Stimulated activated memory B cell treated with anti-CD40 and anti-IgM and Interleukin-4, amounts not matched to agents 10 μg/mL and 1 μg/mL and 100 μg/mL, for 72 hours (primary cell): ENCODE data around the gene SLC26A6.
A peak's percentile ranks its signal among the peaks of the same experiment; 100 is the strongest.

Source experiments
- ATAC-seq: fragments of 150-1000 bp; cut with Tn5 transposase; 2 replicates; pipeline ENCODE4 v1.10.0; 2021
- H3K27ac Mint-ChIP-seq: one replicate; pipeline ENCODE4 v1.8.0; 2022; ENCODE audit warnings: mild to moderate bottlenecking, mixed read lengths
- H3K27me3 Mint-ChIP-seq: one replicate; pipeline ENCODE4 v1.8.0; 2022; ENCODE audit warnings: mixed read lengths
- H3K36me3 Mint-ChIP-seq: one replicate; pipeline ENCODE4 v1.8.0; 2022; ENCODE audit warnings: mixed read lengths
- H3K4me1 Mint-ChIP-seq: one replicate; pipeline ENCODE4 v1.8.0; 2022; ENCODE audit warnings: mixed read lengths
- H3K4me3 Mint-ChIP-seq: one replicate; pipeline ENCODE4 v1.8.0; 2022; ENCODE audit warnings: mild to moderate bottlenecking, moderate library complexity, mixed read lengths
- H3K9me3 Mint-ChIP-seq: one replicate; pipeline ENCODE4 v1.8.0; 2022; ENCODE audit warnings: mixed read lengths

Gene SLC26A6

DNA sequence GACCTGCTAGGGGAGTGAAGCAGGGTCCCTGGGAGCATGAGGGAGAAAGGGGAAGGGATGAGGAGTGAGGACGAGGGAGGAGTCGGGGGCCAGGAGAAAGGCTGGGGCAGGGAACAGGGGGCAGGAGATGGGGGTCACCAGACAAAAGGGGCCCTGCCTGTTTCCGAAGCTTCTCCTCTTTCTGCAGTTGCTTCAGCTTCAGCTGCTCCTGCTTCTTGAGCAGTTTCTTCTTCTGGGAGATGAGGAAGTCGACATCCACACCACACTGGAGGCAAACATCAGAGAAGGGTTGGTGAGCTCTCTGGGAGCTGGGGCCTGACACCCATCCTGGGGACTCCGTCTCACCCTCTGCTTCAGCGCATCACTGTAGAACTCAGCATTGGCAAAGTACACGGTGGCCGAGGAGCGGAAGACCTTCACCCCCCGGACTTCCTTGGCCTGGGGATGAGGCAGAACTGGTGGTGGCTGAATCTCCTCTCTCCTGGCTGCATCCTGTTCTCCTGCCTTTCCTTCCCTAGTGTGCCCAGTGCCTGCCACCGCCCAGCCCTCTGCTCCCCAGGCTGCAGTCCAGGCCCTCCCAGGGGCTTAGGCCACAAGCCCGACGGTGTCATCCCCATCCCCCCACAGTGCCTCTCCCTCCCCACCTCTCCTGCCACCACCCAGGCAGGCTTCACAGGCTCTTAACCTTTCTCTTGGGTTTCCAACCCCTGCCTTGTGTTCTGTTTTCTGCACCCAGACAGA lies 6.8 kb downstream of the SLC26A6 start:
- H3K36me3 Mint-ChIP-seq: peaks cover 61% of the 10 kb centered on the region
- H3K9me3 Mint-ChIP-seq: no peaks in the 10 kb centered on the region
- no peaks in the 10 kb centered on the region for H3K4me1 Mint-ChIP-seq
- no peak for ATAC-seq
- no peak overlapping the region for H3K27ac Mint-ChIP-seq
- H3K27me3 Mint-ChIP-seq: no peaks in the 10 kb centered on the region
- H3K4me3 Mint-ChIP-seq: no peak overlapping the region

DNA sequence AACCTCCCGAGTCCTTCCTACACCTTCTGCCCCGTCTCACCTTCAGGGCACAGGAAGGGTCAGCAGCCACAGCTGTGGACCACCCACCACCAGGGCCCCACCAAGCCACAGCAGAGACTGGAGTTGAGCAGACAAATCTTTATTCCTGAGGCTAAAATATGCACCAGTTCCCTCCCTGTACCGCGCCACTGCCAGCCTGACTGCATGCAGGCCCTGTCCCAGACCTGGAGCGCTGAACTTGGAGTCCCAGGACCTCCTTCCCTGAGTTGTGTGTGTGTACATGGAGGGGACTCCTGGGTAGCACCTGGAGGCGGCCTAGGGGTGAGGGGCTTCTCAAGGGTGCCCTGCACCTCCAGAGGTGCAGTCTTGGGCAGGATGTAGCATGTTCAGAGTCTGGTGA lies 9.7 kb downstream of the SLC26A6 start:
- H3K9me3 Mint-ChIP-seq: no peaks in the 10 kb centered on the region
- H3K27me3 Mint-ChIP-seq: no peaks in the 10 kb centered on the region
- H3K4me1 Mint-ChIP-seq: no peaks in the 10 kb centered on the region
- peaks cover 47% of the 10 kb centered on the region for H3K36me3 Mint-ChIP-seq
- no peak overlapping the region for H3K27ac Mint-ChIP-seq
- no peak for ATAC-seq
- H3K4me3 Mint-ChIP-seq: no peak overlapping the region

DNA sequence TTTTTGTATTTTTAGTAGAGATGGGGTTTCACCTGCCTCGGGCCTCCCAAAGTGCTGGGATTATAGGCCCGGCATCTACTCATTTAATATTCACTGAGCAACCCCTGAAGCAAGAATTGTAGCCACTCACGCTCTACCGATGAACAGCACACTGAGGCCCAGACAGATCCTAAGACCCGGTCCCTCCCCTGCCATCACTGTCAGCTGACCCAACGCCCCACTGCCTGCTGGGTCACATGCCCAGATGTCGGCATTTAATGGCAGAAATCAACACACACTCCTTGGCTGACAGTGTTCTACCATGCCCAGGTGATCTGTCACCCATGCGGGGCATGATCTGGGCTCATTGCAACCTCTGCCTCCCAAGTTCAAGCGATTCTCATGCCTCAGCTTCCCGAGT lies 10.5 kb downstream of the SLC26A6 start:
- Mint-ChIP-seq H3K4me1 (no peaks in the 10 kb centered on the region), H3K27ac (no peak overlapping the region), H3K4me3 (no peak overlapping the region), H3K36me3 (peaks cover 42% of the 10 kb centered on the region), H3K27me3 (no peaks in the 10 kb centered on the region), H3K9me3 (no peaks in the 10 kb centered on the region)
- no peak for ATAC-seq

DNA sequence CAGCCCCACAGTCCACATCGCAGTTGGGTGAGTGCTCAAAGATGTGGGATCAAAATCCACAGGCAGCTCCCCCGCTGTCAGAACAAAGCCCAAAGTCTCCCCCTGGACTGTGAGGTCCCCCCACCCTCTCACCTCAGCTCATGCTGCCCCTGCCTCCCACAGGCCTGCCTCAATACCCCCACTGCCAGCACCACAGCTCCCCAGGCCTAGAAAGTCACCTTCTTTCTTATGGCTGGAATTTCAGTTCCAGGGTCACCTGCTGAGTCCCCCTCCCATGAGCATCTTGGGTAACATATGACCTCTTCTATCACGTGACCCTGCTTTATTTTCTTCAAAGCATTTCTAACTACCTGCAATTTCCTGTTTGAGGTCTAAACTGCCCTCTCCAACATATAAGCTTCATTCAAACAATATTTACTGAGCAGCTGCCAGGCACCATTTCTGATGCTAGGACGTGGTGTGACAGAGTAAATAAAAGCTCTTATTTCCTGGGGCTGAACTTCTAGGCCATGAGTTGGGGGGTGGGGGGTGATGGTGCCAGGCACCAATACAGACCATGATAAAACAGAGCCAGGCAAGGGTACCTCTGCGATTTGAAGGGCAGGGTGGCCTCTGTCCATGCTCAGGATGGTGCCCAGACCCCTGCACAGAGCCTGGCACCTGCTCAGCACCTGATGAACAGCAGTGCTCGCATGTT lies 11.3 kb downstream of the SLC26A6 start:
- Mint-ChIP-seq H3K27ac (no peak overlapping the region), H3K9me3 (no peaks in the 10 kb centered on the region)

DNA sequence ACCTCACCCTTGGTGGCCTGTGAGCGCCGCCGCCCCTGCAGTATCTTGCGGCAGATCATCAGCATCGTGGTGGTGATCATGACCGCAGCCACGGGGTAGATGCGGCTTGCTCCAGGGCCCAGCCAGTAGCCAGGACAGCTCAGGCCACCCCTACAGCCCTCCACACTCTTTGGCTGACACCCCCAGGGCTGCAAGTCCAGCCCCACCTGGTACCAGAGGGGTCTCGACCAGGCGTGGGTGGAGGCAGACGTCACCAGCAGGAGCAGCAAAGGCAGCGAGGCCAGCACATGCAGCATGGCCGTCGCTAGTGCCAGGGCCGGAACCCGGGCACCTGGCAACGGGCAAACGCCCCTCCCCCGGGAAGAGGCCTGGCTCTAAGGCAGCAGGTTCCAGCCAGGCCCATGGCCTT lies 13.8 kb downstream of the SLC26A6 start, which contains the start of gene TMEM89:
TSS of gene TMEM89 (minus strand) at position 309 of the 409 bp plus-strand sequence. CDS start at position 296, 13 bp downstream.
- peak; percentile 24 for ATAC-seq
- Mint-ChIP-seq H3K9me3 (peaks cover 6% of the 10 kb centered on the region), H3K36me3 (peaks cover 14% of the 10 kb centered on the region), H3K27ac (no peak within 1 kb of the TSS), H3K4me1 (no peaks in the 10 kb centered on the region), H3K27me3 (no peaks in the 10 kb centered on the region), H3K4me3 (no peak within 1 kb of the TSS)

More for the DNA sequence above, 11.3 kb downstream of the SLC26A6 start:
- ATAC-seq: no peak
- Mint-ChIP-seq H3K4me1 (no peaks in the 10 kb centered on the region), H3K27me3 (no peaks in the 10 kb centered on the region), H3K36me3 (peaks cover 35% of the 10 kb centered on the region), H3K4me3 (no peak overlapping the region)

DNA sequence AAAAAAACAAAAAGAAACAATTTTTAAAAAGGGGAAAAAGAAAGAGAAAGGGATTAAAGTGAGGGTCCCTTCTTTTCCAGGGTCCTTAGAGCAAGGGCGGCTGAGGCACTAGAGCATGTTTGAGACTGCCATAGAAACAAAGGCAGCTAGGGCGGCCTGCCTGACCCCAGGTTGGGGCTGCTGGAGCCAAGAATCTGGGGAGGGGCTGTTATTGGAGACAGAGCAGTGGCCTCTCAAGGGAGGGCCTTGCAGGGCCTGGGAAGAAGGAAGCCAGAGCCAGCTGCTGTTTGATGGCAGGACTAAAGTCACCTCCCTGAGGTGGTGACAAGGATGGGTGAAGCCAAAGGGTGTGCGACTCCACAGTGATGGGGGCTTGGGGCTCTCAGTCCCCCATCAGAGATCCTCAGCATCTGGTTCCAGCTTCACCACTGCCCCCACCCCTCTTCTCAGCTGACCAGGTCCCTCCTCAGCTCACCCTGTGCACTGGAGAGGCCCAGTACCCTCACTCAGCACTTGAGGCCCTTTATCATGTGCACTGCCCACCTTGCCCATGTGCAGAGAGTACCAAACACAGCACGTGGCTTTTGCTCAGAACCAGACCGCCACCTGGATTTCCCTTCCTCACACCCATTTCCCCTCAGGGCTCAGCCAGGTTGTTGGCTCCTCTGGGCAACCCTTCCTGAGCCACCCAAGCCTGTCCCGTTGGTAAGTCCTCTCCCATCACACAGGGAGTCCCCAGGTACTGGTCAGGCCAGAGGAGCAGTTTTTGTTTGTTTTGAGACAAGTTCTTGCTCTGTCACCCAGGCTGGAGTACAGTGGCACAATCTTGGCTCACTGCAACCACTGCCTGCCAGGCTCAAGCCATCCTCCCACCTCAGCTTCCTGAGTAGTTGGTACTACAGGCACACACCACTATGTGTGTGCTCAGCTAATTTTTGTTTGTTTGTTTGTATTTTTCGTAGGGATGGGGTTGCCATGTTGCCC lies 15.4 kb downstream of the SLC26A6 start:
- Mint-ChIP-seq H3K27me3 (no peaks in the 10 kb centered on the region), H3K27ac (no peak overlapping the region), H3K9me3 (peaks cover 6% of the 10 kb centered on the region), H3K36me3 (peaks cover 5% of the 10 kb centered on the region), H3K4me3 (no peak overlapping the region), H3K4me1 (no peaks in the 10 kb centered on the region)
- no peak for ATAC-seq

DNA sequence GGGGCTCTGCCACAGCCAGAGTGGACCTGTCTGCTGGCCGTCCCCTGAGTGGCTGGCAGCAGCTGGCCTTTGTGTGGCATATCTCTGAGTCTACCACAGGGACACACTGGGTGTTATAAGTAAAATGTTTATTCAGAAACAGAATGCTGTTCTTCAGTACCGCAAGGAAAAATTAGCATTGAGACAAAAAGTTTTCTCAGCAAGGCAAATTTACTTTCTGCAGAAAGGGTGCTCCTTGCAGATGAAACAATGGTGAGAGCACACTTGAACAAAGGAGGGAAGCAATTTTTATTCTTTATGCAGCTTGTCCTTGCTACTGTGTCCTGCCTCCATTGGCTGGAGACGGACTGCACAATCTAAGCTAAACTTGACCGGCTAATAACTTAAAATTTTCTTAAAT lies 17.7 kb downstream of the SLC26A6 start:
- Mint-ChIP-seq H3K9me3 (peaks cover 6% of the 10 kb centered on the region), H3K27ac (no peak overlapping the region), H3K36me3 (peaks cover 5% of the 10 kb centered on the region), H3K4me3 (no peak overlapping the region), H3K4me1 (peaks cover 12% of the 10 kb centered on the region), H3K27me3 (no peaks in the 10 kb centered on the region)
- ATAC-seq: no peak

DNA sequence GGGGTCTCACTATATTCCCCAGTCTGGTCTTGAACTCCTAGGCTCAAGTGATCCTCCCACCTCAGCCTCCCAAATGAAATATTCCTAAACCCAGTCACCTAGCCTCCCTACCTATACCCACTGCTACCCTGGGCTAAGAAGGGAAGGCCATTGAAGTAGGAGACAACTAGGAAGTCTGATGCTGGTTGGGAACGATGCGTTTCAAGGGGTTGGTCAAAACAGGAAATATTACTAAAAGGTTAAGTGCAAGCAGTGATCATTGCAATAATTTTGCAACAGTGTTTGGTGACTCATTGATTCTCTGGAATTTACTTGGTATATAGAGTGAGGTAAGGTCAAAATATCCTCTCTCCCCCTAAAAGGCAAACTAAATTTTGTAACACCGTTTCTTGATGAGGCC lies 21.2 kb downstream of the SLC26A6 start:
- Mint-ChIP-seq H3K36me3 (no peaks in the 10 kb centered on the region), H3K4me3 (no peak overlapping the region)

DNA sequence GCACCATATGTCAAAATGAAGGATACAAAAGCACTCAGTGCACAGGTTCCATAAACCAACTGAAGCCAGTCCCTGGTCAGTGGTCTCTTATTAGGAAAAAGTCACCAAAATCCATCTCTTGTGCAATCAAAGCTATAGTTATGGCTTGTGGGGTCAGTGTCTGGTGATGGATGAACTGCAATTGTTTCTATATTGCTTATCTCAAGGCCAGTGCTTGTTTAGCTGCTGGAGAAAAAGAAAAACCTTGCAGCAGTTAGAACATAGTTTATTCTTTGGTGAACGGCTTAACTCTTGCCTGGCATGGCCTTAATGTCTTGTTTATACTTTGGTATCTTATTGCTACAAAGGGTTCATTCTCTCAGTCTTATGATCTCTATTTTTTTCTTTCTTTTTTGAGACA lies 23.0 kb downstream of the SLC26A6 start:
- Mint-ChIP-seq H3K27me3 (no peaks in the 10 kb centered on the region), H3K36me3 (peaks cover 6% of the 10 kb centered on the region), H3K4me3 (no peak overlapping the region), H3K4me1 (peaks cover 29% of the 10 kb centered on the region), H3K9me3 (peaks cover 3% of the 10 kb centered on the region), H3K27ac (no peak overlapping the region)
- ATAC-seq: no peak

More for the DNA sequence above, 21.2 kb downstream of the SLC26A6 start:
- H3K9me3 Mint-ChIP-seq: peaks cover 6% of the 10 kb centered on the region
- peak overlapping the region; percentile 71 for H3K27ac Mint-ChIP-seq
- H3K27me3 Mint-ChIP-seq: no peaks in the 10 kb centered on the region
- peaks cover 18% of the 10 kb centered on the region for H3K4me1 Mint-ChIP-seq
- no peak for ATAC-seq

DNA sequence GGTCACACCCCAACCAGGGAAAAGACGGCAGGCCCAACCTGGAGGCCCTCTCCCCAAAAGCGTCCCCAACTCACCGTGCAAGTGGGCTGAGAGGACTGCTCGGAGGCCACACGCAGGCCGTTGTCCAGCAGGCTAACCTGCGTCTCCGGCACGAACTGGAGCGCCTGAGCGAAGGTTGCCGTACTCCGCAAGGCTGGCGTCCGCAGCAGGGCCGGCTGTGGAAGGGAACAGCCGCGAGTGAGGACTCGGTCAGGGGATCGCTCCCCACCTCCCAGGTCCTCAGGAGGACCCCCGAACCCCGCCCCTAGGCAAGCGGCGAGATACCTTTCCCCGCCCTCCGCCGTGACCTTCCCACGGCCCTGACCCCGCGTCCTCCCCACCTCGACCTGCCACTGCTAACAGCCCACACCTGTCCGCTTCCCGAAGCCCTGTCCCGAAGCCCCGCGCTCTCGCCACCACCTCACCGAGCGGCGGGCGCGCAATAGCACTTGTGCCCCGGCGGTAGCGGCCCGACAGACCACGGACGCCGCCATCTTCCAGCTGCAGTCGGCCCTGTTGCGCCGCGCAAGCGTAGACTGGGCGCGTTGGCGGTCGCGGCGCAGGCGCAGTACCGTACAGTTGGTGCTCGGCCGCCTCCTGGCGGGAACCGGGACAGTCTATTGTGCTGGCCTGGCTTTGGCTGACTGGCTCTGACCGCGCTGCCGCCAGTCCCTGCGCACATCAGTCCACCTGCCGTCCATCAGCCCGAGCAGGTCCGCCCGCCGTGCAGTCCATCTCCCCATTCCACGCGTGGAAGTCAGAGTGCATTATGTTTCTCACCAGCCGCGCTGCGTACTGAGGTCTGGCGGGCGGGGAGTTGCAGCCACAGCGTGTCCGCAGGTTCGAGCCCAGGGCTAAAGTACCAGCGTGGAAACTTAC lies 25.9 kb downstream of the SLC26A6 start, which contains the start of gene UQCRC1:
TSS of gene UQCRC1 (minus strand) at position 559 of the 918 bp plus-strand sequence. CDS start at position 533, 26 bp downstream.
- no peaks in the 10 kb centered on the region for H3K9me3 Mint-ChIP-seq
- H3K27ac Mint-ChIP-seq: peak within 1 kb of the TSS; percentile 99
- ATAC-seq: peak; percentile 99
- H3K4me1 Mint-ChIP-seq: peaks cover 27% of the 10 kb centered on the region
- no peaks in the 10 kb centered on the region for H3K27me3 Mint-ChIP-seq
- peaks cover 23% of the 10 kb centered on the region for H3K36me3 Mint-ChIP-seq
- H3K4me3 Mint-ChIP-seq: peak within 1 kb of the TSS; percentile 100

DNA sequence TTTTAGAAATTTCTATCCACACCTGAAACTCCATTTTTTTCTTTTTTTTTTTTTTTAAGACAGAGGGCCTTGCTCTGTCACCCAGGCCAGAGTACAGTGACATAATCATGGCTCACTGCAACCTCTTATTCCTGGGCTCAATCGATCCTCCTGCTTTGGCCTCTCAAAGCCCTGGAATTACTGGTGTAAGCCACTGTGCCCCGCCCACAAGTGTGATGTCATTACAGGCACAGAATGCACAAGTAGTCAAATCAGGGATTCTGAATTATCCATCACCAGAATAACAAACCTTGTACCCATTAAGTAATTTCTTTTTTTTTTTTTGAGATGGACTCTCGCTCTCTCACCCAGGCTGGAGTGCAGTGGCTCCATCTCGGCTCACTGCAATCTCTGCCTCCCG lies 27.7 kb downstream of the SLC26A6 start:
- Mint-ChIP-seq H3K4me1 (peaks cover 18% of the 10 kb centered on the region), H3K4me3 (no peak overlapping the region), H3K36me3 (peaks cover 38% of the 10 kb centered on the region), H3K27me3 (no peaks in the 10 kb centered on the region), H3K27ac (peak overlapping the region; percentile 8), H3K9me3 (no peaks in the 10 kb centered on the region)
- ATAC-seq: no peak

DNA sequence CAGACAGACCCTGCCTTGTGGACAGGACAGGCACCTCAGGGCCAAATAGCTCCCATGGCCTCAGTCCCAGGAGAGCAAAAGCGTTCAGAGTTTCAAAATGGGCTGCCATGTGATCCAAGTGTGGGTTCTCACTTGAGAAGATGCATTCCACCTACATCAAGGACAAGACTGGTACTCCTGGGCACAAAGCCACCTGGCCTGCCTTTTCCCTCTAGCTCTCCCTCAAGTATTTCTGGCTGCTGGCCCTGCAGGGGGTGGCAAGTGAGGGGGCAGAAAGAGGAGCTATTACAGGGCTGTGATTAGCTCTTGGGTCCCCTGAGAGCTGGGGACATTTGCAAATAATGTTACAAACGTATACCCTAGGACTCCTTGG lies 33.7 kb downstream of the SLC26A6 start:
- no peaks in the 10 kb centered on the region for H3K27me3 Mint-ChIP-seq
- no peak overlapping the region for H3K4me3 Mint-ChIP-seq
- peaks cover 5% of the 10 kb centered on the region for H3K4me1 Mint-ChIP-seq
- no peak overlapping the region for H3K27ac Mint-ChIP-seq
- ATAC-seq: no peak
- no peaks in the 10 kb centered on the region for H3K9me3 Mint-ChIP-seq
- H3K36me3 Mint-ChIP-seq: peaks cover 70% of the 10 kb centered on the region

DNA sequence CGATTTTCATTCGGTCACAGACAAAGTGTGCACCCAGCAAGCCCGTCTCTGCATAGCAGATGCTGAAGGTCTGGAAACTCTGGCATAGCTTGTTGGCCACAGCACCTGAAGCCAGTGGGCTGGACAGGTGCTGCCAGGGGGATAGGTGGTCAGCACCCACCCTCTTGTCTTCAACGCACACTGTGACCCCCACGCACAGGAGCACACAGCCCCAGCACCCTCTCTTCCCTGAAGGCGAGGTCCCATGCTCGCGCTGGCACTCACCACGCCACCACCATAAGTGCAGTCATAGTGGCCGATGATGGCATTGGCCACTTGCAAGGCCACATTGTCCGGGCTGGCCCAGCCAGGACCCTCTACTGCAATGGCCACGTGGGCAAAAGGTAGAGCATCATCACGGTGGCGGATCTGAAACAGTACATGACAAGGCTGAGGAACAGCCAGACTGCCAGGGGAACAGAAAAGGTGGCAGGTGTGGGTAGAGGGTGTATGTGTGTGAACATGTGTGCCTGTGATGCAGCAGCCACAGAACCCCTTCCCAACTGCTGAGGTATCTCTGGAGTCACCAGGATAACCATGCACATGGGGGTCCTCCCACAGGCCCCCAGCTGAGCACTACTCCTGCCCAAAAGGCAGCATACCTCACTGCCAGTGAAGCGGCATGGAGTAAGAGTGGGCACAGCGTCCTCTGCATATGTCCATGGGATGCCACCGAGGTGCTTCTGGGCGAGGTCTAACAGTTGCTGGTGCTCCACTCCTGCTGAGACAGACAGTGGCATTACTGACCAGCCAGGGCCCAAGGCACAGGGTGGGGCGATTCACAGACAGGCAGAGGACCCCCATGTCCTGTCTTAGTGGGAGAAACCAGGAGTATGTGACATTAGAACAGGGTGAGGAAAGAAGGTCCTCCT lies 34.3 kb downstream of the SLC26A6 start:
- Mint-ChIP-seq H3K4me1 (peaks cover 8% of the 10 kb centered on the region), H3K27ac (no peak overlapping the region), H3K4me3 (no peak overlapping the region), H3K9me3 (no peaks in the 10 kb centered on the region), H3K36me3 (peaks cover 66% of the 10 kb centered on the region), H3K27me3 (no peaks in the 10 kb centered on the region)
- no peak for ATAC-seq
